Stimulated activated CD4-positive, alpha-beta T cell treated with anti-CD3 and anti-CD28 coated beads, Interleukin-1b, Interleukin-23, amount 100 ng/mL, for 1 hour (primary cell): ENCODE data around the gene TULP4.

ENCODE experiments used
- DNase-seq, 2 donors: peaks; one replicate each; pipeline ENCODE4 v3.0.0-alpha.2; 2020; ENCODE audit warnings: low read depth in 2 of 2

TULP4 gene

DNA sequence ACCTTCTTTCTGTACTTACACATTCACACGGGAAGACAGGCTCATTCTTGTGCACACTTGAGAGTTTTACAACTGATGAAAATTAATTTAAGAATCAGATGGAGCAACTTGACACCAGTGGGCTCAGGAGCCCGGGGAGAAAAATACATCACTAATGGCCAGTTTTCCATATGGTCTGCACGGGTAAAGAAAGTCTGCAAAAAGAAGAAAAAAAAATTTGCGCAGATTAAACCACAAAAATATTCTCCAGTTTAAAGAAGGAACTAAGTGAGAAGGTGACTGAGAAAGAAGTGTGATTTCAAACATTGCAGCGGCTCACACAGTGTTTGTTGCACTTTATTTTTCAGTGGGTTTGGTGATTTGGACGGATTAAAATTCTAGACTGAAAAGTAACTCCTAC, at the start of gene TULP4:
TULP4 (plus strand) TSS at position 301 of the 400 bp plus-strand sequence. CDS start 1,552 bp downstream, outside the sequence.
- no peak for DNase-seq

GRCh38 chr6:158262755-158263154, 49.5 kb upstream of the TULP4 start:
- no peak for DNase-seq

DNA sequence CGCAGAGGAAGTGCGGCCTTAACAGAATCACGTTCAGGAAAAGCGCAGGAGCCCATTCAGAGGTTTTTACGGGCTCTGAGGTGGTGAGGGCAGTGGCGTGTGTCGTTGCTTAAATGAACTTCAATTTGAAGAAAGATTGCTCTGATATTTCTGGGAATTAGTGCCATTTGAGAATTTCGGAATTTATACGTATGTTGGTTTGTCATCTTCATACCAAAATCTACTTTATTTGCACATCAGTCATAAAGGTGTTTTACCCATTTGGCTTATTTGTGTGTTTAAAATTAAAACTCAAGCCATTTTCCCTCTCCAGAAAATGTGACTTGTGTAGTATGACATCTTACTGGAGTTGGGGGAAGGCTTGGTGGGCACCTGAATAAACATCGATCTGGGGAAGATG, 48.1 kb upstream of the TULP4 start:
- no peak for DNase-seq

GRCh38 chr6:158266131-158266530, 46.1 kb upstream of the TULP4 start:
- no peak for DNase-seq

DNA sequence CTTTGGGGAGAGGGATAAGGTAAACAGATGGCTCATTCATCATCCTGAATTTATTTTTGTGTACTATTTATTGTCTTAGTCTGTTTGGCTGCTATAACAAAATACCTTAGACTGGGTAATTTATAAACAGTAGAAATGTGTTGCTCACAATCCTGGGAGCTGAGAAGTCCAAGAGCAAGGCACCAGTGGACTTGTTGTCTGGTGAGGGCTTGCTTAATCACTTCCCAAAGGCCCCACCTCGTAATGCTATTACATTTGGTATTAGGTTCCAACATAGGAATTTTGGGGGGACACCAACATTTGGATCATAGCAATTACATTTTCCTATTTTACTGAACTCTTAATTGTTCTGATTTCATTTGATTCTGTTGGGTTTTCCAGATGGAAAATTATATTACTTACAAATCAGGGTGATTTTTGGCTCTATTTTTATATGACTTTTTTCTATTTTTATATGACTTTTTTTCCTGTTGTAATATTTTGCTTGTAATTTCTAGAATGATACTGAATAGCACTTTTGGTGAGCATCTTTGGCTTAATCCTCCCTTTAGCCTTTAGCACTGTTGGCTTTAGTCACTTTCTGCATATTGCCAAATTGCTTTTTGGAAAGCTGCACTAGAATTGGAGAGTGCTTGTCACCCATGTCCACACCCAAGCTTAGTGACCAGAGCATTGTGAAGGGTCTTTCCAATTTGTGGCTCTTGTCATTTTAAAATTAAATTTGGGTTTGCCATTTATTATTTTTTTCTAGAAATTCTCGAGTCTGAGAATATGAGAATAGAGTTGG, 43.7 kb upstream of the TULP4 start:
- DNase-seq, result no peak

- DNase-seq, result no peak
Measured at GRCh38 chr6:158269657-158270056, 42.6 kb upstream of the TULP4 start.

- DNase-seq, result no peak
Measured at GRCh38 chr6:158270389-158271127, 41.7 kb upstream of the TULP4 start.

- no peak for DNase-seq
Measured at GRCh38 chr6:158272324-158272723, 39.9 kb upstream of the TULP4 start.

DNA sequence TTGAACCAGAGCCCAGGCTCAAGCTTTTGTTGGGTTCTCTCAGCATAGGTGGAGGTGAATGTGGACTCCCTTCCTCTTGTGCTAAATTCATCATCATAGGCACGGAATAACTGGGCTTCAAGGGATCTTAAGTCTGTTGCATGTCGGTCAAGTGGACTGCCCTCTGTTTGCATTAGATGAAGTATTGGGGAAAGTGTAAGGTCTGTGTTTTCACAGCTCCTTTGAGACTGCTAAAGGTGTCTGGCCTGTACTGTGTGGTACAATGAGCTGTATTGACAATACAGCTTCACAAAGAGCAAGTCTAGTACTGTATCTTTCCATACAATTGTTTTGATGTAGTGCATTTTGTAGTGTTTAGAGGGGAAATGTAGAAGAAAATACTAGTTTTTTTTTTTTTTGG, 34.3 kb upstream of the TULP4 start:
- DNase-seq, result no peak

- no peak for DNase-seq
Measured at GRCh38 chr6:158279615-158280014, 32.6 kb upstream of the TULP4 start.

- DNase-seq, result no peak
Measured at GRCh38 chr6:158283304-158283980, 28.8 kb upstream of the TULP4 start.

DNA sequence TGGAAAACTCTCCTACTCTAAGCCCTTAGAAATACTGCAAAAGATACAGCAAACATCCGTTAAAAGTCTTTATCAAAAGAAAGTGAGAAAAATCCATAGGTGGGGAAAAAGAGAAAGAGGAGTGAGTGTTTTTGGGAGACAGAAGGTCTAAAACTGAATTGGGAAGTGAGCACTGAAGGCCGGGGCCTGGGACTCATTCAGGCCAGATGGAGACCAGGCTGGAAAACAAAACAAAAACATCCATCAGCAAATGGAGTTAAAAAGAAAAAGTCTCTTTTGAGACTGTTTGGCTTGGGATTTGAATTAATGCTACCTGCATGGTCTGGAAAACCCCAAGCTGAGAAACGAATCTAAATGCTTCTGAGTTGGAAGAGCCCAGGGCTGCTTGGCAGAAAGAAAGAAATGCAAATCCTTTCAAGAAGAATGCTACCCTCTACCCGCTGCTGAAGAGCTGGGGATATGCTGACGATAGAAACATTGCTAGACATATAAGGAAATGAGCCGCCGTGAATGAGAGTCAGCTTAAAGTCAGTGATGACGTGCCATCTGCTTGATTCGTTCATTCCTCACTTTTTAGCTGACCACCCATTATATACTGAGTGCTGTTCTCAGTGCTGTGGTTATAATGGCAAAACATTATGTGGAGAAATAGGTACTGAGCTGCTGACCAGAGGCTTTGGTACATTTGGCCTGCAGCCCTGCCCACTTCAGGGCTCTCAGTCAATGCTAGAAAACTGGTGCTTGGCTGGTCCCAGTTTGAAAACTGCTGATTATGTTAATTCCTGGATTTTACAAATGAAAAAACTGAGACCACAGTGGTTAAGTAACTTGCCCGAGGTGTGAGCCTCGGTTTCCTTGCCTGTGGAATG, 28.0 kb upstream of the TULP4 start:
- no peak for DNase-seq

- DNase-seq, result no peak
Measured at GRCh38 chr6:158284876-158285655, 27.2 kb upstream of the TULP4 start.

DNA sequence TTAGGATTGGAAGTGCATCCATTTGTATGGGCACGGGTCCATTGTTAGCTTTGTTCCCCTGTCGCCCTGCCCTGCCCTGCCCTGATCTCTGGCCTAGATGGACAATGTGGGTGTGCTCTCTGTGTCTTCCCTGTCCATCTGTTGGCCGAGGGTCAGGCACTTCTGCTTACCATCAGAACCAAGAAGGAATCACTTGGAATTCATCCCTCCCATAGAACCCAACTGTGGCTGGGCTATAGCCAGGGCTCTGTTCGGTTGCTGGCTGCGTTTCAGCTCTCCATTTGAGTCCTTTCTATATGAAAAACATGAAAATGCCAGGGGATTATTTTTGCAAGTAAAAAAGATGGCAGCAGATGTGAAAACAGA, 26.6 kb upstream of the TULP4 start:
- DNase-seq, result no peak

DNA sequence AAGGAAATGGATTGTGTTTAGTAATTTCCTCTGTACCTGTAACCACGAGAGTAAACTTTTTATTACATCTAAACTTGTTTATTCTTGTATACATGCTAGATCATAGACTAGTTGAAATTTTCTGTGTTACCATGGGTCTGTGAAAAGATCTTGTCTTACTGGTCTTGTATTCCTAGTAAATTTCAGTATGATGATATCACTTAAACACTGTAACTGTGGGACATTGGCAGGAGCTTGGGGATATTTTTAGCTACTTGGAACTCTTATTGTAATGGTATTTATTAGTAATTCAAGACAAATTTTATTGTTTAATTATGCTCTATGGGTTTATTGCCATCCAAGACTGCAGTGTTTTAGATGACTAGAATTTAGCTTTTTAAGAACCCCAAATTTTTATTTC, 25.9 kb upstream of the TULP4 start:
- no peak for DNase-seq

GRCh38 chr6:158287047-158287446, 25.2 kb upstream of the TULP4 start:
- no peak for DNase-seq

GRCh38 chr6:158290040-158290439, 22.2 kb upstream of the TULP4 start:
- no peak for DNase-seq

DNA sequence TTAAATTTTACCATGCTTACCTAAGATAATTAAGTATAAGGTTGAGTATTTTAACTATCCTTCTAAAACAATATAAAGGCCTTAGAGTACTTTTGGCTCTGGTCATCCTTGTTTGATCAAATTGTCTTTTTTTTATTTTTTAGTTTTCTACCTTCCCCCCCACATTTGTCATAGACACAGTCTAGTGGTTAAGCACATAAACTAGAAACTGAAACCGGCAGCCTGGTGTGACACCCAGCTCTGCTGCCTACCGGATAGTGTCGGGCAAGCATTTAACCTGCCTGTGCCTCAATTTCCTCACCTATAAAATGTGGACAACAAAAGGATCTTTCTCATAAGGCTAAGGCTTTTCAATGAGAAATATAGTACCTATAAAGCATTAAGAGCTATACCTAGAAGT, 21.6 kb upstream of the TULP4 start:
- peak in 1 of 2 donors; percentile 32 for DNase-seq

DNA sequence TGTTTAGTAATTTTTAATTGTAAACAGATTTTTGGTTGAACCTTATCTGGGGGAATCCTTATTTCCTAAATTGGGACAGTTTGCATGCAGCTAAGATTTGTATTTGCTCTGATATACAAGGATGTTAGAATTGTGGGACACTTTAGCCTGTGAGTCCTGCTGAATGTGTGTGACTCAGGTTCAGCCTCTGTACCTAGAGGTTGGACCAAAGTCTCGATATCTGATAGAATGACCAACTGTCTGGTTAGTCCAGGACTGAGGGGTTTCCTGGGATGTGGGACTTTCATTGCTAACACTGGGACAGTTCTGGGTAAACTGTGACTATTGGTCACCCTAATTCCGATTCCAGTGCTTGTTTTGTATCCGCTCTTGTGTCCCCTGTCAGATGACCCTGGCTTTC, 20.2 kb upstream of the TULP4 start:
- no peak for DNase-seq

DNA sequence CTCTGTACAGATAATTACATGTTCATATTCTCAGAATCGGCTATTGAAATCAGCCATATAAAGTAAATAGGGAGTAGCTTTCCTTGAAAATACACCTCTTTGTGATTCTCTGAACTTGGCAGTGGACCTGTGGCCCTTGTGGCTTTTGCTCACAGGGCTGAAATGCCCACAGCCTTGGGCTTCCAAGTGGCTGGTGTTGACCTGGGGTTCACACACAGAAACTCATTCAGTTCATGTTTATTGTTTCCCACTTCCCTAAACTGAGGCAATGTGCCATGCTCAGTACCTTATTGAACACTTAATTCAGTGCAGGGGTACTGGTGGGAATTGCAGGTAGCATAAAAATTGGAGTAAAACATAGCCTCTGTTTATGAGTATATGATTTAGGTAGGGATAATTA, 19.1 kb upstream of the TULP4 start:
- DNase-seq, result no peak
